Subcutaneous abdominal adipose tissue (tissue), 5 donors: ENCODE measurements around the gene APPL2.
A peak's percentile ranks its signal among the peaks of the same experiment; 100 is the strongest.

Source experiments
- H3K27ac ChIP-seq: one replicate; pipeline ENCODE4 v1.7.0; 2013; ENCODE audit warnings: low read depth, mild to moderate bottlenecking, inconsistent platforms, low read length, moderate library complexity
- H3K27me3 ChIP-seq, 5 donors: one replicate each; pipeline ENCODE4 v1.7.0; 2013; ENCODE audit warnings: low read length in 5 of 5, inconsistent platforms in 1 of 5; ENCODE audit not compliant: control insufficient read depth in 5 of 5, insufficient read depth in 4 of 5
- H3K36me3 ChIP-seq, 5 donors: one replicate each; pipeline ENCODE4 v1.7.0; 2013; ENCODE audit warnings: low read length in 5 of 5; ENCODE audit not compliant: control insufficient read depth in 5 of 5, insufficient read depth in 5 of 5
- H3K4me1 ChIP-seq, 5 donors: one replicate each; pipeline ENCODE4 v1.7.0; 2013; ENCODE audit warnings: low read length in 5 of 5, mild to moderate bottlenecking in 3 of 5, moderate library complexity in 1 of 5; ENCODE audit not compliant: control insufficient read depth in 5 of 5, insufficient read depth in 5 of 5
- H3K4me3 ChIP-seq, 5 donors: one replicate each; pipeline ENCODE4 v1.7.0; 2013; ENCODE audit warnings: low read length in 5 of 5, low read depth in 1 of 5
- H3K9ac ChIP-seq, 5 donors: one replicate each; pipeline ENCODE4 v1.7.0; 2013; ENCODE audit warnings: low read length in 5 of 5, mild to moderate bottlenecking in 4 of 5, moderate library complexity in 3 of 5
- H3K9me3 ChIP-seq, 5 donors: one replicate each; pipeline ENCODE4 v1.7.0; 2013; ENCODE audit warnings: low read length in 5 of 5; ENCODE audit not compliant: control insufficient read depth in 5 of 5
- donor health status: healthy.
- donor health status: healthy.
- donor health status: healthy.
- donor health status: healthy.
- donor health status: healthy.

Gene APPL2

GRCh38 chr12:105224399-105224798, 11.6 kb downstream of the APPL2 start:
- H3K36me3 ChIP-seq = peaks cover 11 to 46% (median 30%) of the 10 kb centered on the region in 5 donors

GRCh38 chr12:105223884-105224283, 12.1 kb downstream of the APPL2 start:
- peak overlapping the region in 1 of 5 donors; percentile 8 for H3K9ac ChIP-seq
- no peaks in the 10 kb centered on the region for H3K9me3 ChIP-seq
- H3K36me3 ChIP-seq = peaks cover 11 to 45% (median 29%) of the 10 kb centered on the region in 5 donors
- H3K4me1 ChIP-seq = peaks cover 2 to 82% (median 62%) of the 10 kb centered on the region in 5 donors
- no peak overlapping the region for H3K4me3 ChIP-seq
- no peak overlapping the region for H3K27ac ChIP-seq
- H3K27me3 ChIP-seq = no peaks in the 10 kb centered on the region

More at GRCh38 chr12:105224399-105224798, 11.6 kb downstream of the APPL2 start:
- Histone ChIP-seq H3K4me1 (peaks cover 2 to 81% (median 59%) of the 10 kb centered on the region in 5 donors), H3K27ac (no peak overlapping the region), H3K4me3 (no peak overlapping the region), H3K27me3 (no peaks in the 10 kb centered on the region), H3K9me3 (no peaks in the 10 kb centered on the region), H3K9ac (no peak overlapping the region)

- peak overlapping the region in 1 of 5 donors; percentile 8 for H3K9ac ChIP-seq
- H3K4me1 ChIP-seq = peaks cover 2 to 82% (median 62%) of the 10 kb centered on the region in 5 donors
- no peaks in the 10 kb centered on the region for H3K9me3 ChIP-seq
- peaks cover 8 to 45% (median 30%) of the 10 kb centered on the region in 5 donors for H3K36me3 ChIP-seq
- no peak overlapping the region for H3K4me3 ChIP-seq
- no peaks in the 10 kb centered on the region for H3K27me3 ChIP-seq
- no peak overlapping the region for H3K27ac ChIP-seq
These were observed 12.6 kb downstream of the APPL2 start for GRCh38 chr12:105223352-105223845.

GRCh38 chr12:105222726-105223351, 13.1 kb downstream of the APPL2 start:
- H3K27ac ChIP-seq = no peak overlapping the region
- peak overlapping the region in 1 of 5 donors; percentile 12 for H3K9ac ChIP-seq
- H3K4me1 ChIP-seq = peaks cover 2 to 84% (median 65%) of the 10 kb centered on the region in 5 donors
- H3K9me3 ChIP-seq = no peaks in the 10 kb centered on the region
- H3K36me3 ChIP-seq = peaks cover 3 to 43% (median 26%) of the 10 kb centered on the region in 5 donors
- no peaks in the 10 kb centered on the region for H3K27me3 ChIP-seq
- H3K4me3 ChIP-seq = no peak overlapping the region

- Histone ChIP-seq H3K4me1 (peaks cover 2 to 80% (median 65%) of the 10 kb centered on the region in 5 donors), H3K9me3 (no peaks in the 10 kb centered on the region), H3K27me3 (no peaks in the 10 kb centered on the region), H3K27ac (no peak overlapping the region), H3K4me3 (no peak overlapping the region), H3K9ac (peak overlapping the region in 1 of 5 donors; percentile 12), H3K36me3 (peaks cover 3 to 43% (median 26%) of the 10 kb centered on the region in 5 donors)
These were observed 13.7 kb downstream of the APPL2 start for GRCh38 chr12:105222284-105222655.

- no peak overlapping the region for H3K4me3 ChIP-seq
- peaks cover 2 to 76% (median 62%) of the 10 kb centered on the region in 5 donors for H3K4me1 ChIP-seq
- peaks cover 3 to 48% (median 31%) of the 10 kb centered on the region in 5 donors for H3K36me3 ChIP-seq
- H3K27ac ChIP-seq = no peak overlapping the region
- H3K9ac ChIP-seq = no peak overlapping the region
- H3K9me3 ChIP-seq = no peaks in the 10 kb centered on the region
- H3K27me3 ChIP-seq = no peaks in the 10 kb centered on the region
These were observed 14.2 kb downstream of the APPL2 start for GRCh38 chr12:105221583-105222283.

- H3K27ac ChIP-seq = no peak overlapping the region
- H3K36me3 ChIP-seq = peaks cover 3 to 56% (median 39%) of the 10 kb centered on the region in 5 donors
- H3K9me3 ChIP-seq = no peaks in the 10 kb centered on the region
- peaks cover 2 to 68% (median 54%) of the 10 kb centered on the region in 5 donors for H3K4me1 ChIP-seq
- no peaks in the 10 kb centered on the region for H3K27me3 ChIP-seq
- H3K9ac ChIP-seq = no peak overlapping the region
- H3K4me3 ChIP-seq = no peak overlapping the region
These were observed 15.1 kb downstream of the APPL2 start for GRCh38 chr12:105220929-105221290.

GRCh38 chr12:105220150-105220928, 15.6 kb downstream of the APPL2 start:
- peaks cover 5 to 61% (median 44%) of the 10 kb centered on the region in 5 donors for H3K36me3 ChIP-seq
- peaks cover 2 to 63% (median 48%) of the 10 kb centered on the region in 5 donors for H3K4me1 ChIP-seq
- no peak overlapping the region for H3K27ac ChIP-seq
- no peak overlapping the region for H3K9ac ChIP-seq
- no peaks in the 10 kb centered on the region for H3K9me3 ChIP-seq
- H3K4me3 ChIP-seq = no peak overlapping the region
- no peaks in the 10 kb centered on the region for H3K27me3 ChIP-seq

- no peaks in the 10 kb centered on the region for H3K27me3 ChIP-seq
- H3K27ac ChIP-seq = no peak overlapping the region
- no peaks in the 10 kb centered on the region for H3K9me3 ChIP-seq
- no peak overlapping the region for H3K4me3 ChIP-seq
- H3K4me1 ChIP-seq = peaks cover 2 to 54% (median 41%) of the 10 kb centered on the region in 5 donors
- no peak overlapping the region for H3K9ac ChIP-seq
- H3K36me3 ChIP-seq = peaks cover 6 to 70% (median 52%) of the 10 kb centered on the region in 5 donors
These were observed 16.5 kb downstream of the APPL2 start for GRCh38 chr12:105219261-105220028.
